ENCODE results near the gene POU2F3.

GRCh38 chr11:120249279-120250262 lies 9.6 kb downstream of the POU2F3 start:
- TF ChIP-seq, protein P1, sequence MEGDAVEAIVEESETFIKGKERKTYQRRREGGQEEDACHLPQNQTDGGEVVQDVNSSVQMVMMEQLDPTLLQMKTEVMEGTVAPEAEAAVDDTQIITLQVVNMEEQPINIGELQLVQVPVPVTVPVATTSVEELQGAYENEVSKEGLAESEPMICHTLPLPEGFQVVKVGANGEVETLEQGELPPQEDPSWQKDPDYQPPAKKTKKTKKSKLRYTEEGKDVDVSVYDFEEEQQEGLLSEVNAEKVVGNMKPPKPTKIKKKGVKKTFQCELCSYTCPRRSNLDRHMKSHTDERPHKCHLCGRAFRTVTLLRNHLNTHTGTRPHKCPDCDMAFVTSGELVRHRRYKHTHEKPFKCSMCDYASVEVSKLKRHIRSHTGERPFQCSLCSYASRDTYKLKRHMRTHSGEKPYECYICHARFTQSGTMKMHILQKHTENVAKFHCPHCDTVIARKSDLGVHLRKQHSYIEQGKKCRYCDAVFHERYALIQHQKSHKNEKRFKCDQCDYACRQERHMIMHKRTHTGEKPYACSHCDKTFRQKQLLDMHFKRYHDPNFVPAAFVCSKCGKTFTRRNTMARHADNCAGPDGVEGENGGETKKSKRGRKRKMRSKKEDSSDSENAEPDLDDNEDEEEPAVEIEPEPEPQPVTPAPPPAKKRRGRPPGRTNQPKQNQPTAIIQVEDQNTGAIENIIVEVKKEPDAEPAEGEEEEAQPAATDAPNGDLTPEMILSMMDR (IDR thresholded peaks at IDR 0.05; ENCODE audit: poor library complexity): no peak
- TF ChIP-seq EZH2 (IDR thresholded peaks at IDR 0.05; ENCODE audit: borderline replicate concordance): no peak
- TF ChIP-seq EZH2phosphoT487 (IDR thresholded peaks at IDR 0.05; ENCODE audit: low read depth, severe bottlenecking, unreplicated experiment): no peak
